KMS-11 (cell line): ENCODE measurements around the gene PIP5K1C.

ENCODE experiments used
- H2AFZ ChIP-seq: fragments of 200-600 bp; sonication (generic); 2 replicates; pipeline ENCODE4 v1.6.1; 2016; ENCODE audit warnings: antibody characterized with exemption, mixed run types, low read depth
- H3K27ac ChIP-seq: fragments of 200-600 bp; sonication (generic); 2 replicates; pipeline ENCODE4 v1.6.1; 2016; ENCODE audit warnings: mild to moderate bottlenecking, mixed run types
- H3K27me3 ChIP-seq: fragments of 200-600 bp; sonication (generic); 2 replicates; pipeline ENCODE4 v1.6.1; 2017; ENCODE audit warnings: mild to moderate bottlenecking, low read depth, mixed run types, moderate library complexity; ENCODE audit not compliant: insufficient read depth
- H3K36me3 ChIP-seq: fragments of 200-600 bp; sonication (generic); 2 replicates; pipeline ENCODE4 v1.6.1; 2017; ENCODE audit warnings: mild to moderate bottlenecking, mixed run types; ENCODE audit not compliant: insufficient read depth
- H3K4me1 ChIP-seq: fragments of 200-600 bp; sonication (generic); 2 replicates; pipeline ENCODE4 v1.6.1; 2016; ENCODE audit warnings: mild to moderate bottlenecking, low read depth, mixed run types; ENCODE audit not compliant: poor library complexity, severe bottlenecking
- H3K4me2 ChIP-seq: fragments of 200-600 bp; sonication (generic); 2 replicates; pipeline ENCODE4 v1.7.0; 2016; ENCODE audit warnings: mild to moderate bottlenecking, mixed run types
- H3K4me3 ChIP-seq: fragments of 200-600 bp; sonication (generic); IDR thresholded peaks from 2 replicates; pipeline ENCODE4 v1.6.1; 2017; ENCODE audit warnings: low read depth, low read length, mixed read lengths; ENCODE audit not compliant: insufficient read depth
- H3K79me2 ChIP-seq: fragments of 200-600 bp; sonication (generic); 2 replicates; pipeline ENCODE4 v1.6.1; 2016; ENCODE audit warnings: low read depth, mixed run types; ENCODE audit not compliant: insufficient read depth
- H3K9ac ChIP-seq: fragments of 200-600 bp; sonication (generic); 2 replicates; pipeline ENCODE4 v1.6.1; 2016; ENCODE audit warnings: mild to moderate bottlenecking, mixed run types
- H4K20me1 ChIP-seq: fragments of 200-600 bp; sonication (generic); 2 replicates; pipeline ENCODE4 v1.6.1; 2016; ENCODE audit warnings: mild to moderate bottlenecking, mixed run types; ENCODE audit not compliant: insufficient read depth
- TF ChIP-seq, protein P1 (sequence below): fragments of 200-600 bp; sonication (generic); conservative IDR thresholded peaks from 2 replicates; pipeline ENCODE4 v1.6.1; 2017; ENCODE audit warnings: low read depth, mild to moderate bottlenecking, antibody characterized with exemption, low read length, moderate library complexity, mixed read lengths

PIP5K1C gene

GRCh38 chr19:3723110-3723488, 22.8 kb upstream of the PIP5K1C start:
- H2AFZ ChIP-seq, result no peak overlapping the region
- no peaks in the 10 kb centered on the region for H3K36me3 ChIP-seq
- H3K27ac ChIP-seq, result no peak overlapping the region
- TF ChIP-seq, protein P1, sequence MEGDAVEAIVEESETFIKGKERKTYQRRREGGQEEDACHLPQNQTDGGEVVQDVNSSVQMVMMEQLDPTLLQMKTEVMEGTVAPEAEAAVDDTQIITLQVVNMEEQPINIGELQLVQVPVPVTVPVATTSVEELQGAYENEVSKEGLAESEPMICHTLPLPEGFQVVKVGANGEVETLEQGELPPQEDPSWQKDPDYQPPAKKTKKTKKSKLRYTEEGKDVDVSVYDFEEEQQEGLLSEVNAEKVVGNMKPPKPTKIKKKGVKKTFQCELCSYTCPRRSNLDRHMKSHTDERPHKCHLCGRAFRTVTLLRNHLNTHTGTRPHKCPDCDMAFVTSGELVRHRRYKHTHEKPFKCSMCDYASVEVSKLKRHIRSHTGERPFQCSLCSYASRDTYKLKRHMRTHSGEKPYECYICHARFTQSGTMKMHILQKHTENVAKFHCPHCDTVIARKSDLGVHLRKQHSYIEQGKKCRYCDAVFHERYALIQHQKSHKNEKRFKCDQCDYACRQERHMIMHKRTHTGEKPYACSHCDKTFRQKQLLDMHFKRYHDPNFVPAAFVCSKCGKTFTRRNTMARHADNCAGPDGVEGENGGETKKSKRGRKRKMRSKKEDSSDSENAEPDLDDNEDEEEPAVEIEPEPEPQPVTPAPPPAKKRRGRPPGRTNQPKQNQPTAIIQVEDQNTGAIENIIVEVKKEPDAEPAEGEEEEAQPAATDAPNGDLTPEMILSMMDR, result no peak
- H4K20me1 ChIP-seq, result no peaks in the 10 kb centered on the region
- H3K79me2 ChIP-seq, result no peaks in the 10 kb centered on the region
- peaks cover 12% of the 10 kb centered on the region for H3K27me3 ChIP-seq
- H3K4me1 ChIP-seq, result peaks cover 25% of the 10 kb centered on the region
- no peak overlapping the region for H3K9ac ChIP-seq
- no peak overlapping the region for H3K4me3 ChIP-seq
- H3K4me2 ChIP-seq, result no peak overlapping the region

GRCh38 chr19:3722443-3723109, 22.3 kb upstream of the PIP5K1C start:
- peaks cover 12% of the 10 kb centered on the region for H3K27me3 ChIP-seq
- H3K4me2 ChIP-seq, result no peak overlapping the region
- no peak overlapping the region for H3K27ac ChIP-seq
- H3K36me3 ChIP-seq, result no peaks in the 10 kb centered on the region
- no peaks in the 10 kb centered on the region for H4K20me1 ChIP-seq
- peaks cover 25% of the 10 kb centered on the region for H3K4me1 ChIP-seq
- H3K4me3 ChIP-seq, result no peak overlapping the region
- H3K9ac ChIP-seq, result no peak overlapping the region
- TF ChIP-seq, protein P1, result no peak
- no peaks in the 10 kb centered on the region for H3K79me2 ChIP-seq
- no peak overlapping the region for H2AFZ ChIP-seq

DNA sequence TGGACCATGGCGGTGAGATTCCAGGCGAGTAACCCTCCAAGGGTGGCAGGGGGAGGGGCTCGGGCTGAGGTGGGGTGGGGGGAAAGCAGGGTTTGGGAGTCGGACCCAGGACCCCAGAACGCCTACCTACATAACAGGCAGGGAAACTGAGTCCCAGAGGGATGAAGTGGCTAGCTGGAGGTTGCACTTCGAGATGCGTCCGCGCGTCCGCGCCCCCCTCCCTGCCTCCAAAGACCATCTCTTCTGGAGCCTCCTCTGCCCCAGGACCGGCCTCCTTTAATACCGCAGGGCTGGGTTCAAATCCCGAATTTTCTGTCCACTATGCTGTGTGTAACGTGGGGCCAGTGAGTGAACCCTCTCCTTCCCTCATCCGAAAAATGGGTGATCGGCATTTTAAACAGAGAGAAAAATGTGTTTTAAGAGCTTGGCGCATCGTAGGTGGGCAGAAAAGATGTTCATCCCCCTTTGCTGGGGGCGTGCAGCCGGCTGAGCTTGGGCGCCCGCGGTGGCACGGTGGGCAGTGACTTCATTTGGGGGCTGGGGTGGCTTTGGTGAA, 21.7 kb upstream of the PIP5K1C start:
- Histone ChIP-seq H3K4me2 (no peak overlapping the region), H3K4me3 (no peak overlapping the region), H3K36me3 (no peaks in the 10 kb centered on the region), H3K9ac (no peak overlapping the region), H3K4me1 (peaks cover 25% of the 10 kb centered on the region), H2AFZ (no peak overlapping the region), H3K79me2 (no peaks in the 10 kb centered on the region), H4K20me1 (no peaks in the 10 kb centered on the region), H3K27me3 (peaks cover 12% of the 10 kb centered on the region), H3K27ac (no peak overlapping the region)
- TF ChIP-seq, protein P1, result no peak

DNA sequence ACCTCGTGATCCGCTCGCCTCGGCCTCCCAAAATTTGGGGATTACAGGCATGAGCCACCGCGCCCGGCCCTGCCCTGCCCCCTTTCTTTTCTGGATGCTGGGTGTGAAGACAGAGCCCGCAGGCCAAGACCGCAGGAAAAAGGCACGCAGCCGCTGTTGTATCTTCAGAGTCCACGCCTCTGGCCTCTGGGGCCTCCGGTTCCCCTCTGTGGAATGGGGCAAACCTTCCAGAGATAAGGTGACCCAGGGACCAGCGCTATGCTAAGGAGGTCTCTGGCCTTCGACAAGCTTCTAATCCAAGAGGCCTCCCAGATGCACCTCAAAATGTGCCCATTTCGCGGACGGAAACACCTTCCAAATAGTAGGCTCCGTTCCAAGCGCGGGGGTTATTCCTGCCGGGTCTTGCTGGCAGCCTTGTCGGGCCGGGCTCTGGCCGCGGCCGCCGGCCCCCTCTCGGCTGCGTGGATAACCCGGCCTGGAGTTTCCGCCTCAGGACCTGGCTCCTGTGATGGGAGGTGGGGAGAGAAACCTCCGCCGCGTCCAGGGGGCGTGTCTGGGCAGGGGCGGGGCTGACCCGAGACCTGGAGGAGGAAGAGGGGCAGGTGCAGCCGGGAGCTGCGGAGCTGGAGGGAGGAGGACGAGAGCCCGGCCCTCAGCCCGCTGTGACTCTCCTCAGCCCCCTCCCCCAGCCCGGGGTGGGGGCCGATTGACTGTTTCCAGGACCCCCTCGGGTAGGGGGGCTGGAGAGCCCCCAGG, 21.0 kb upstream of the PIP5K1C start:
- Histone ChIP-seq H3K27ac (no peak overlapping the region), H2AFZ (no peak overlapping the region), H3K9ac (no peak overlapping the region), H4K20me1 (no peaks in the 10 kb centered on the region), H3K36me3 (no peaks in the 10 kb centered on the region), H3K27me3 (peaks cover 12% of the 10 kb centered on the region), H3K79me2 (no peaks in the 10 kb centered on the region), H3K4me2 (peak overlapping the region; percentile 29; the same call in 1 of the 2 replicates), H3K4me1 (peaks cover 25% of the 10 kb centered on the region), H3K4me3 (no peak overlapping the region)
- TF ChIP-seq, protein P1, result no peak
